Epidermal melanocyte (primary cell): Measurements from ENCODE around the gene RGPD4.
"Not testable (repeated sequence)": the region's sequence is repeated elsewhere in the genome, so short reads cannot be mapped to it uniquely, and the experiment has no call there.

Experiments used
- DNase-seq: peaks from one replicate; pipeline ENCODE4 v3.0.0; 2011; ENCODE audit warnings: low spot score; ENCODE audit not compliant: insufficient read length

The RGPD4 gene

GRCh38 chr2:107826749-107827148 lies at the start of gene RGPD4:
RGPD4 (plus strand) TSS chr2:107826892; CDS start chr2:107827014, 122 bp downstream.
- not testable (repeated sequence) for DNase-seq

GRCh38 chr2:107777974-107778373 lies 48.7 kb upstream of the RGPD4 start:
- DNase-seq = no peak

GRCh38 chr2:107785756-107786155 lies 40.9 kb upstream of the RGPD4 start:
- DNase-seq = no peak

GRCh38 chr2:107790837-107791236 lies 35.9 kb upstream of the RGPD4 start:
- no peak for DNase-seq

GRCh38 chr2:107801498-107801897 lies 25.2 kb upstream of the RGPD4 start:
- DNase-seq = no peak

- DNase-seq = no peak
Observed at GRCh38 chr2:107804608-107805498, 21.8 kb upstream of the RGPD4 start.

GRCh38 chr2:107806901-107807300 lies 19.8 kb upstream of the RGPD4 start:
- no peak for DNase-seq

- no peak for DNase-seq
Observed at GRCh38 chr2:107807988-107808387, 18.7 kb upstream of the RGPD4 start.

- no peak for DNase-seq
Observed at GRCh38 chr2:107808959-107809358, 17.7 kb upstream of the RGPD4 start.

- no peak for DNase-seq
Observed at GRCh38 chr2:107809835-107810234, 16.9 kb upstream of the RGPD4 start.

GRCh38 chr2:107810734-107811133 lies 16.0 kb upstream of the RGPD4 start:
- no peak for DNase-seq

- DNase-seq = no peak
Observed at GRCh38 chr2:107811411-107811810, 15.3 kb upstream of the RGPD4 start.

- no peak for DNase-seq
Observed at GRCh38 chr2:107812006-107812405, 14.7 kb upstream of the RGPD4 start.

- no peak for DNase-seq
Observed at GRCh38 chr2:107817378-107817777, 9.3 kb upstream of the RGPD4 start.

- DNase-seq = no peak
Observed at GRCh38 chr2:107822302-107822701, 4.4 kb upstream of the RGPD4 start.

- DNase-seq = no peak
Observed at GRCh38 chr2:107824451-107825205, 2.1 kb upstream of the RGPD4 start.

- no peak for DNase-seq
Observed at GRCh38 chr2:107825206-107825563, 1.5 kb upstream of the RGPD4 start.

- DNase-seq = not testable (repeated sequence)
Observed at GRCh38 chr2:107829514-107829913, 2.8 kb downstream of the RGPD4 start.

- DNase-seq = not testable (repeated sequence)
Observed at GRCh38 chr2:107833152-107833551, 6.5 kb downstream of the RGPD4 start.

- not testable (repeated sequence) for DNase-seq
Observed at GRCh38 chr2:107833618-107834017, 6.9 kb downstream of the RGPD4 start.

GRCh38 chr2:107916121-107916520 lies 89.4 kb downstream of the RGPD4 start:
- not testable (repeated sequence) for DNase-seq

GRCh38 chr2:107916696-107917370 lies 90.1 kb downstream of the RGPD4 start:
- DNase-seq = not testable (repeated sequence)
